PC-3 (cell line): ENCODE results near the gene RMDN3.

Source experiments
- CTCF ChIP-seq: fragments of 300-600 bp; sonication (generic); conservative IDR thresholded peaks from 2 replicates; pipeline ENCODE4 v1.5.1; 2017; ENCODE audit warnings: antibody characterized with exemption, low read depth, mild to moderate bottlenecking, low read length
- EZH2 ChIP-seq: fragments of 300-600 bp; sonication (generic); IDR thresholded peaks from one replicate; pipeline ENCODE4 v1.6.1; 2017; ENCODE audit warnings: antibody characterized with exemption, mild to moderate bottlenecking, low read length; ENCODE audit not compliant: unreplicated experiment

- no peak for TF ChIP-seq CTCF
- TF ChIP-seq EZH2 = no peak
These were observed 11.3 kb upstream of the RMDN3 start for GRCh38 chr15:40766194-40766815.
